ENCODE measurements around the gene GOLGA6A. TPM values are rescaled to one million over a fixed set of nuclear protein-coding genes. Genes with fewer than 3 reads are reported as not detected.
A peak's percentile ranks its signal among the peaks of the same experiment; 100 is the strongest.
"Not testable (repeated sequence)": the region's sequence is repeated elsewhere in the genome, so short reads cannot be mapped to it uniquely, and the experiment has no call there.

Gene GOLGA6A
- total and polyA plus RNA-seq, 2 experiments from 2014 or later = not detected

GRCh38 chr15:74109713-74110112 is 27.4 kb upstream of the GOLGA6A start:
- Histone ChIP-seq H3K36me3 (replicated peaks; ENCODE audit: insufficient read depth, low read depth) (no peaks in the 10 kb centered on the region), H3K27me3 (no peaks in the 10 kb centered on the region), H2AFZ (no peak overlapping the region), H3K9me3 (ENCODE audit: low read depth) (no peaks in the 10 kb centered on the region), H3K27ac (no peak overlapping the region), H3K4me3 (no peak overlapping the region), H3K9me2 (replicated peaks; ENCODE audit: insufficient read depth) (no peaks in the 10 kb centered on the region), H3K4me2 (no peak overlapping the region), H4K20me1 (ENCODE audit: insufficient read depth, poor library complexity, severe bottlenecking) (no peaks in the 10 kb centered on the region), H3K79me2 (no peaks in the 10 kb centered on the region), H3K4me1 (ENCODE audit: insufficient read depth) (no peaks in the 10 kb centered on the region)
- no peak for DNase-seq (ENCODE audit: low spot score)
- TF ChIP-seq, protein P1, sequence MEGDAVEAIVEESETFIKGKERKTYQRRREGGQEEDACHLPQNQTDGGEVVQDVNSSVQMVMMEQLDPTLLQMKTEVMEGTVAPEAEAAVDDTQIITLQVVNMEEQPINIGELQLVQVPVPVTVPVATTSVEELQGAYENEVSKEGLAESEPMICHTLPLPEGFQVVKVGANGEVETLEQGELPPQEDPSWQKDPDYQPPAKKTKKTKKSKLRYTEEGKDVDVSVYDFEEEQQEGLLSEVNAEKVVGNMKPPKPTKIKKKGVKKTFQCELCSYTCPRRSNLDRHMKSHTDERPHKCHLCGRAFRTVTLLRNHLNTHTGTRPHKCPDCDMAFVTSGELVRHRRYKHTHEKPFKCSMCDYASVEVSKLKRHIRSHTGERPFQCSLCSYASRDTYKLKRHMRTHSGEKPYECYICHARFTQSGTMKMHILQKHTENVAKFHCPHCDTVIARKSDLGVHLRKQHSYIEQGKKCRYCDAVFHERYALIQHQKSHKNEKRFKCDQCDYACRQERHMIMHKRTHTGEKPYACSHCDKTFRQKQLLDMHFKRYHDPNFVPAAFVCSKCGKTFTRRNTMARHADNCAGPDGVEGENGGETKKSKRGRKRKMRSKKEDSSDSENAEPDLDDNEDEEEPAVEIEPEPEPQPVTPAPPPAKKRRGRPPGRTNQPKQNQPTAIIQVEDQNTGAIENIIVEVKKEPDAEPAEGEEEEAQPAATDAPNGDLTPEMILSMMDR (IDR thresholded peaks at IDR 0.05; ENCODE audit: poor library complexity) = no peak
- TF ChIP-seq EZH2 (IDR thresholded peaks at IDR 0.05; ENCODE audit: borderline replicate concordance) (no peak), EZH2phosphoT487 (IDR thresholded peaks at IDR 0.05; ENCODE audit: low read depth, severe bottlenecking, unreplicated experiment) (no peak)
- 90% methylated on average over 7 of the region's 7 CpGs for WGBS (ENCODE audit: low lambda C conversion rate, missing lambda C conversion rate)

GRCh38 chr15:74108611-74109010 is 26.3 kb upstream of the GOLGA6A start:
- DNase-seq (ENCODE audit: low spot score); H3K27me3 ChIP-seq; H3K4me3 ChIP-seq; H4K20me1 ChIP-seq (ENCODE audit: insufficient read depth, poor library complexity, severe bottlenecking); H3K27ac ChIP-seq; H3K4me2 ChIP-seq; H3K36me3 ChIP-seq (replicated peaks; ENCODE audit: insufficient read depth, low read depth); H3K9me3 ChIP-seq (ENCODE audit: low read depth); H3K4me1 ChIP-seq (ENCODE audit: insufficient read depth); H2AFZ ChIP-seq; H3K79me2 ChIP-seq; H3K9me2 ChIP-seq (replicated peaks; ENCODE audit: insufficient read depth): not testable (repeated sequence)
- 86% methylated on average over 6 of the region's 6 CpGs for WGBS (ENCODE audit: low lambda C conversion rate, missing lambda C conversion rate)

DNA sequence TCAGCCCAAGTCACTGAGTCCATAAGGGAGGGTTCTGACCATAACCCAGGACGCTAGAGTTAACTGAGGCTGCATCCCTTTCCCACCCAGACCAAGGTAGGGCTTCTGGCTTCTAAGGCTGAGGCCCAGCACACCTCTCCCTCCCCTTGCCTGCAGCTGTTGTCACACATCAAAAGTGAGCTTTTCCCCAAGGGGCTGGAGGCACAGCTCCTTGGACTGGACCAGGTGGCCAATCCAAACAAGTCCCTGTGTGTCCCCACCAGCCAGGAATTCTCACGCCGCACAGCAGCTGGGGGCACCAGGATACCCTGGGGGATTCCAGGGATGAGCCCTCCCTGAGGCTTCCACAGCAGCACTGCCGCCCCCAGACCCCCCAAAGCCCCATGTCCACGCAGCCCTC is 25.8 kb upstream of the GOLGA6A start:
- WGBS (ENCODE audit: low lambda C conversion rate, missing lambda C conversion rate) = 81% methylated on average over 5 of the region's 5 CpGs
- H3K4me1 ChIP-seq (ENCODE audit: insufficient read depth) = no peaks in the 10 kb centered on the region
- TF ChIP-seq EZH2phosphoT487 (IDR thresholded peaks at IDR 0.05; ENCODE audit: low read depth, severe bottlenecking, unreplicated experiment) (no peak), EZH2 (IDR thresholded peaks at IDR 0.05; ENCODE audit: borderline replicate concordance) (no peak)
- TF ChIP-seq, protein P1 (IDR thresholded peaks at IDR 0.05; ENCODE audit: poor library complexity) = no peak
- no peaks in the 10 kb centered on the region for H3K9me3 ChIP-seq (ENCODE audit: low read depth)
- H3K4me2 ChIP-seq = no peak overlapping the region
- H3K36me3 ChIP-seq (replicated peaks; ENCODE audit: insufficient read depth, low read depth) = no peaks in the 10 kb centered on the region
- H4K20me1 ChIP-seq (ENCODE audit: insufficient read depth, poor library complexity, severe bottlenecking) = no peaks in the 10 kb centered on the region
- no peaks in the 10 kb centered on the region for H3K79me2 ChIP-seq
- DNase-seq (ENCODE audit: low spot score) = no peak
- H2AFZ ChIP-seq = no peak overlapping the region
- H3K4me3 ChIP-seq = no peak overlapping the region
- H3K27me3 ChIP-seq = no peaks in the 10 kb centered on the region
- no peaks in the 10 kb centered on the region for H3K9me2 ChIP-seq (replicated peaks; ENCODE audit: insufficient read depth)
- no peak overlapping the region for H3K27ac ChIP-seq

GRCh38 chr15:74099963-74100733 is 17.8 kb upstream of the GOLGA6A start:
- not testable (repeated sequence) for H3K27me3 ChIP-seq; H3K4me1 ChIP-seq (ENCODE audit: insufficient read depth); H3K9me2 ChIP-seq (replicated peaks; ENCODE audit: insufficient read depth); H3K36me3 ChIP-seq (replicated peaks; ENCODE audit: insufficient read depth, low read depth); H4K20me1 ChIP-seq (ENCODE audit: insufficient read depth, poor library complexity, severe bottlenecking); H3K9me3 ChIP-seq (ENCODE audit: low read depth); H3K27ac ChIP-seq; H3K4me3 ChIP-seq; H3K79me2 ChIP-seq
- Histone ChIP-seq H2AFZ (peak overlapping the region; percentile 27), H3K4me2 (peak overlapping the region; percentile 66)
- peak; percentile 94 for DNase-seq (ENCODE audit: low spot score)
- WGBS (ENCODE audit: low lambda C conversion rate, missing lambda C conversion rate) = 6% methylated on average over 28 of the region's 45 CpGs

GRCh38 chr15:74096753-74097474 is 14.6 kb upstream of the GOLGA6A start:
- not testable (repeated sequence) for H4K20me1 ChIP-seq (ENCODE audit: insufficient read depth, poor library complexity, severe bottlenecking); H3K79me2 ChIP-seq; H3K27ac ChIP-seq; H3K4me2 ChIP-seq; H3K9me3 ChIP-seq (ENCODE audit: low read depth); H3K9me2 ChIP-seq (replicated peaks; ENCODE audit: insufficient read depth); H3K27me3 ChIP-seq; H2AFZ ChIP-seq; DNase-seq (ENCODE audit: low spot score); H3K4me3 ChIP-seq; H3K36me3 ChIP-seq (replicated peaks; ENCODE audit: insufficient read depth, low read depth); H3K4me1 ChIP-seq (ENCODE audit: insufficient read depth)
- no CpG with 5 or more reads among the region's 27 CpGs for WGBS (ENCODE audit: low lambda C conversion rate, missing lambda C conversion rate)

DNA sequence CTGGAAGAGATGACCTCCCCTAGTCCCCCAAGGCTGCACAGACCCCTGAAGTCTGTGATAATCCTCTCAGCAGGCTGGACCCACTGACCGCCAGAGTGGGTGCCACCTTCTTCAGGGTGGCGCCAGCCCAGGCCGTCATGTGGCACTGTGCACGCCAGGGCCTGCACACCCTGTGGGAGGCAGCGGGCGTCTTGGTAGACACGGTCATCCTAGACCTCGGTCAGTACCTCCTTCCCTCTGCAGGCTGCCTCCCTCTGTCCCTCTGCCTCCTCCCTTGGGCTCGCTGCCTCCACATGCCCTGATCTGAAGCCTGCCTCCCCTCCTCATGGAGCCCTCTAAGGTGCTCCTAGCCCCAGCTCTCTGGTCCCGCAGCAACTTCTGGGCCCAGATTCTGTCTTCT is 13.3 kb upstream of the GOLGA6A start:
- H3K36me3 ChIP-seq (replicated peaks; ENCODE audit: insufficient read depth, low read depth); H3K9me2 ChIP-seq (replicated peaks; ENCODE audit: insufficient read depth); H3K4me2 ChIP-seq; H3K27me3 ChIP-seq; H3K4me3 ChIP-seq; H3K79me2 ChIP-seq; H4K20me1 ChIP-seq (ENCODE audit: insufficient read depth, poor library complexity, severe bottlenecking); H3K9me3 ChIP-seq (ENCODE audit: low read depth); H3K27ac ChIP-seq; DNase-seq (ENCODE audit: low spot score); H2AFZ ChIP-seq; H3K4me1 ChIP-seq (ENCODE audit: insufficient read depth): not testable (repeated sequence)
- WGBS (ENCODE audit: low lambda C conversion rate, missing lambda C conversion rate) = 100% methylated on average over 3 of the region's 10 CpGs

- H3K4me1 ChIP-seq (ENCODE audit: insufficient read depth); H3K79me2 ChIP-seq; H3K9me3 ChIP-seq (ENCODE audit: low read depth); H3K27me3 ChIP-seq; H3K36me3 ChIP-seq (replicated peaks; ENCODE audit: insufficient read depth, low read depth); DNase-seq (ENCODE audit: low spot score); H3K9me2 ChIP-seq (replicated peaks; ENCODE audit: insufficient read depth); H3K4me2 ChIP-seq; H4K20me1 ChIP-seq (ENCODE audit: insufficient read depth, poor library complexity, severe bottlenecking); H3K27ac ChIP-seq; H2AFZ ChIP-seq; H3K4me3 ChIP-seq: not testable (repeated sequence)
- WGBS (ENCODE audit: low lambda C conversion rate, missing lambda C conversion rate) = no CpG with 5 or more reads among the region's 2 CpGs
These were observed 12.2 kb upstream of the GOLGA6A start for GRCh38 chr15:74094567-74094966.
